ENCODE results near the gene NISCH.

DNA sequence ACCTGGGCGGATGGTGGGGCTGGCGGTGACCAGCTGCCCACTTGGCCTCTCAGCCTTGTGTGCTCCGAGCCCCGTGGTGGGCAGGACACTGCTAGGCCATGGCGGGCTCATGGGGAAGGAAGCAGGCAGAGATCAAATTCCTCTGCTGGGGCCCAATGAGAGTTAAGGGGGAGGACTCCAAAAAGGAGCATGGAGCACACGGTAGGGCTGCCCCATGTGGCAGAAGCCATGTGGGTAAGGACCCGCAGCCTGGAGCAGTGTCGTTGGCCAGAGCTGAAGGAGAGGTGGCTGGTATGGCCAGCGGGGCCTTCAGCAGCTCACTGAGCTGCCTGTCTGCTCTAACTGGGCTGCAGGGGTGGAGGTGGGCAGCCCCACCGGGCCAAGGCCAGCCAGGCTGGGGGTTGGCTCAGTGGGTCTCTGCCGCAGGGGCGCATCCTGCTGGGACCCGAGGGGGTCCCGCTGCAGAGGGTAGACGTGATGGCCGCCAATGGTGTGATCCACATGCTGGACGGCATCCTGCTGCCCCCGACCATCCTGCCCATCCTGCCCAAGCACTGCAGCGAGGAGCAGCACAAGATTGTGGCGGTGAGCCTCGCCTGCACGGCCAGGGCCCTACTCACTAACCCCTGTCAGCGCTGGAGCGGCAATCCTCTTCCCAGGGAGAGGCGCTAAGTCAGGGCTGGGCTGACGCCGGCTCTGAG, 51.0 kb downstream of the NISCH start:
- TF ChIP-seq POLR2A (IDR thresholded peaks at IDR 0.05; ENCODE audit: borderline replicate concordance, extremely low read depth, insufficient read depth, insufficient read length): no peak
- TF ChIP-seq EGR1 (IDR thresholded peaks at IDR 0.05; ENCODE audit: low read depth): no peak
- TF ChIP-seq POLR2AphosphoS5 (IDR thresholded peaks at IDR 0.05; ENCODE audit: low read depth, low read length): no peak
- TF ChIP-seq EZH2 (IDR thresholded peaks at IDR 0.05): no peak
- TF ChIP-seq CTCF (IDR thresholded peaks at IDR 0.05 in 2 of 3, conservative IDR thresholded peaks at IDR 0.05 in 1 of 3; ENCODE audit: borderline replicate concordance in 1 of 3, insufficient read depth in 1 of 3, low read depth in 2 of 3, low read length in 2 of 3): no peak

Measured in HCT116 (cell line).